ENCODE measurements around the gene CCDC148.
"Not testable (repeated sequence)": the region's sequence is repeated elsewhere in the genome, so short reads cannot be mapped to it uniquely, and the experiment has no call there.

DNA sequence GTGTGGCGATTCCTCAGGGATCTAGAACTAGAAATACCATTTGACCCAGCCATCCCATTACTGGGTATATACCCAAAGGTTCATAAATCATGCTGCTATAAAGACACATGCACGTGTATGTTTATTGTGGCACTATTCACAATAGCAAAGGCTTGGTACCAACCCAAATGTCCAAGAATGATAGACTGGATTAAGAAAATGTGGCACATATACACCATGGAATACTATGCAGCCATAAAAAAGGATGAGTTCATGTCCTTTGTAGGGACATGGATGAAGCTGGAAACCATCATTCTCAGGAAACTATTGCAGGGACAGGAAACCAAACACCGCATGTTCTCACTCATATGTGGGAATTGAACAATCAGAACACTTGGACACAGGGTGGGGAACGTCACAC lies 17.5 kb downstream of the CCDC148 start:
- TF ChIP-seq, protein P1, sequence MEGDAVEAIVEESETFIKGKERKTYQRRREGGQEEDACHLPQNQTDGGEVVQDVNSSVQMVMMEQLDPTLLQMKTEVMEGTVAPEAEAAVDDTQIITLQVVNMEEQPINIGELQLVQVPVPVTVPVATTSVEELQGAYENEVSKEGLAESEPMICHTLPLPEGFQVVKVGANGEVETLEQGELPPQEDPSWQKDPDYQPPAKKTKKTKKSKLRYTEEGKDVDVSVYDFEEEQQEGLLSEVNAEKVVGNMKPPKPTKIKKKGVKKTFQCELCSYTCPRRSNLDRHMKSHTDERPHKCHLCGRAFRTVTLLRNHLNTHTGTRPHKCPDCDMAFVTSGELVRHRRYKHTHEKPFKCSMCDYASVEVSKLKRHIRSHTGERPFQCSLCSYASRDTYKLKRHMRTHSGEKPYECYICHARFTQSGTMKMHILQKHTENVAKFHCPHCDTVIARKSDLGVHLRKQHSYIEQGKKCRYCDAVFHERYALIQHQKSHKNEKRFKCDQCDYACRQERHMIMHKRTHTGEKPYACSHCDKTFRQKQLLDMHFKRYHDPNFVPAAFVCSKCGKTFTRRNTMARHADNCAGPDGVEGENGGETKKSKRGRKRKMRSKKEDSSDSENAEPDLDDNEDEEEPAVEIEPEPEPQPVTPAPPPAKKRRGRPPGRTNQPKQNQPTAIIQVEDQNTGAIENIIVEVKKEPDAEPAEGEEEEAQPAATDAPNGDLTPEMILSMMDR (IDR thresholded peaks at IDR 0.05; ENCODE audit: insufficient read depth, low read length, poor library complexity, severe bottlenecking) = not testable (repeated sequence)
- TF ChIP-seq EZH2phosphoT487 (conservative IDR thresholded peaks at IDR 0.05; ENCODE audit: low read length) = not testable (repeated sequence)
